GM10266 (cell line): ENCODE measurements around the gene ECM2.

ENCODE experiments used
- DNase-seq: peaks from one replicate; pipeline ENCODE4 v3.0.0; 2012; ENCODE audit errors: extremely low spot score
- CTCF ChIP-seq: IDR thresholded peaks from 2 replicates; pipeline ENCODE4 v1.5.1; 2012; ENCODE audit warnings: mild to moderate bottlenecking, low read depth; ENCODE audit not compliant: control insufficient read depth, insufficient read depth; ENCODE audit errors: missing control alignments

The ECM2 gene

GRCh38 chr9:92509050-92509449, 26.7 kb downstream of the ECM2 start:
- DNase-seq, result no peak
- no peak for TF ChIP-seq CTCF

GRCh38 chr9:92508018-92508820, 27.6 kb downstream of the ECM2 start:
- TF ChIP-seq CTCF, result no peak
- no peak for DNase-seq

- DNase-seq, result no peak
Observed at GRCh38 chr9:92507496-92507895, 28.3 kb downstream of the ECM2 start.

GRCh38 chr9:92507005-92507404, 28.8 kb downstream of the ECM2 start:
- TF ChIP-seq CTCF, result no peak
- no peak for DNase-seq

More at GRCh38 chr9:92507496-92507895, 28.3 kb downstream of the ECM2 start:
- TF ChIP-seq CTCF, result no peak

- no peak for DNase-seq
- no peak for TF ChIP-seq CTCF
Observed at GRCh38 chr9:92506184-92506857, 29.5 kb downstream of the ECM2 start.

- DNase-seq, result no peak
- no peak for TF ChIP-seq CTCF
Observed at GRCh38 chr9:92504881-92505280, 30.9 kb downstream of the ECM2 start.

- DNase-seq, result no peak
- TF ChIP-seq CTCF, result no peak
Observed at GRCh38 chr9:92503156-92503555, 32.6 kb downstream of the ECM2 start.
